ENCODE results near the gene MYO18A.

MYO18A gene

DNA sequence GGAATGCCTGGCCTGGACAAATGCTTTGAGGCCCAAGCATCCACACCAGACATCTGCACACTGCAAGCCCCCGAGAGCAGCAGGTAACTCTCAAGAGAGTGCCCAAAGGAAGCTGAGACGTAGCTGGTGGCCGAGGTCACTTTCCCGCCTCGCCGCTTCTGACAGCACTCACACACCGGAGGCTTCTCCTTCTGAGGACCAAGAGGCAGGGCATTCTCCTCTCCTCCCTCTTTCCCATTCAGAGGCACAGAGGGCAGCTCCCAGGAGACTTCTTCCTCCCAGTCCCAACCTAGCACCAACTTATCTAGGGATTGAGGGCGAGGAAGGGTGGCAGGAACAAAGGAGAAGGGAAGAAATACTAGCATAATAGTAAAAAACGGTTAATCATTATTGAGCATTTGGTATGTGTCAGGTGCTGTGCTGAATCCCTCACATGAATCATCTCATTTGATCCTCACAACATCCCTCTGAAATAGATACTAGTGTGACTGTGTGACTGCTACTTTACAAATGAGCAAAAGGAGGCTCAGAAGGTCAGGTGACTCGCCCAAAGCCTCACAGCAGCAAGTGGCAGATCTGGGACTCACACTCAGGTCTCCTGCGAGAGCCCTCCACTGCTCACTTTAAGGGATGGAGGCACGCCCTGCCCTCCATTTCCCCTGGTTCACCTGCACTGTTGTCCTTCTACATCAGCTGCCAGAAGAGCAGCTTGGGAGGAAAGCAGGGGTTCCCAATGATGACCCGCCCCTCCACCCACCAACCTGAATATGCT lies 41.8 kb downstream of the MYO18A start:
- H4K8ac ChIP-seq (ENCODE audit: low read depth, low read length): no peak overlapping the region

DNA sequence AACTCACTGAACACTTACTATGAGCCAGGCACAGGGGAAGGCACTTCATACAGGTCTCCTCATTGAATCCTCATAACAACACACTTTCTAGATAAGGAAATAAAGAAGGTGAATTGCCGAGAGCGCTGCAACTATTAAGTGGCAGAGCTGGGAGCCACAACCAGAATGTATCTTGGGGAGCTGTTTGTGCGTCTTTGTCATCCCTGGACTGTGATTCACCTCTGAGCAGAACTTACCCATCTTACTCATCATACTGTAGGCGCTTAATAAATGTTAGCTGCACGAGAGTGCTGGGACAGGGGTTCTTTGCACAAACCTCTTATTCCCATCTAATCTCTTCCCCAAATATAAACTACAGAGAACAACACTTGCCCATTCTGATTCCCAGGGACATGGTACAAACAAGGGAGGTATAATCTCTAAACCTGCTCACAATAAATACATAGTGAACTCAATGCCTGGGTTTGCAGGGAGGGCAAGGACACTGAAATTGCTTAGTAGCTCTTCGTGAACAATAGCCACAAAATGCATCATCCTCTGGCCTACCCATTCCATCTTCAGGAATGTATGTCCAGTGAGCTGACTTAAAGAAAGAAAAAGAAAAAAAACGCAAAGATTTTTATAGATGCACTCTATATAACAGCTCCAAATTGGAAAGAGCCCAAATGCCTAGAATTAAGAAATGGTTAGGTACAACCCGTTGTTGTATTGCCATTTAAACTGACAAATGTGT lies 43.0 kb downstream of the MYO18A start:
- H3K79me1 ChIP-seq (ENCODE audit: low read depth, low read length): peaks cover 2% of the 10 kb centered on the region
- no peak overlapping the region for H3K14ac ChIP-seq (ENCODE audit: low read length)
- H3K9ac ChIP-seq (ENCODE audit: low read depth, low read length, poor library complexity): no peak overlapping the region
- no peaks in the 10 kb centered on the region for H3K27me3 ChIP-seq (ENCODE audit: control insufficient read depth in 3 of 3, insufficient read depth in 3 of 3, low read depth in 1 of 3, low read length in 3 of 3)
- H2BK15ac ChIP-seq (ENCODE audit: low read length): no peak overlapping the region
- H3K18ac ChIP-seq (ENCODE audit: low read length): no peak overlapping the region
- no peaks in the 10 kb centered on the region for H3K9me3 ChIP-seq (replicated peaks in 1 of 2; ENCODE audit: control insufficient read depth in 2 of 2, insufficient read depth in 1 of 2, low read depth in 1 of 2, low read length in 2 of 2)
- no peak overlapping the region for H2AFZ ChIP-seq (ENCODE audit: low read length)
- DNase-seq (ENCODE audit: low spot score): no peak
- no peak overlapping the region for H2AK5ac ChIP-seq (ENCODE audit: low read depth, low read length)
- no peak overlapping the region for H2BK120ac ChIP-seq (ENCODE audit: low read depth, low read length)
- no peak overlapping the region for H2BK5ac ChIP-seq (ENCODE audit: low read length)
- H3K36me3 ChIP-seq (replicated peaks in 1 of 2; ENCODE audit: control insufficient read depth in 2 of 2, insufficient read depth in 2 of 2, low read length in 2 of 2): no peaks in the 10 kb centered on the region
- H3K27ac ChIP-seq (replicated peaks; ENCODE audit: low read length): no peak overlapping the region
- H4K8ac ChIP-seq (ENCODE audit: low read depth, low read length): no peak overlapping the region
- no peak overlapping the region for H3K4me3 ChIP-seq (ENCODE audit: low read length in 2 of 2)
- peaks cover 40 to 44% of the 10 kb centered on the region in 2 donors for H3K4me1 ChIP-seq (ENCODE audit: control insufficient read depth in 2 of 2, insufficient read depth in 1 of 2, low read depth in 1 of 2, low read length in 2 of 2)
- H3K4ac ChIP-seq (ENCODE audit: low read length): no peak overlapping the region
- H2BK12ac ChIP-seq (ENCODE audit: low read length): no peak overlapping the region
- H3K23ac ChIP-seq (ENCODE audit: low read depth, low read length, poor library complexity): no peak overlapping the region
- no CpG with 5 or more reads among the region's 8 CpGs for WGBS, 2 donors (ENCODE audit: extremely low coverage in 2 of 2, insufficient read length in 2 of 2, insufficient replicate concordance in 1 of 2)
- no peak overlapping the region for H4K91ac ChIP-seq (ENCODE audit: low read depth, low read length, poor library complexity)
- no peak overlapping the region for H3K4me2 ChIP-seq (ENCODE audit: insufficient read depth, low read length, poor library complexity, severe bottlenecking)

More for the DNA sequence above, 41.8 kb downstream of the MYO18A start:
- H3K4ac ChIP-seq (ENCODE audit: low read length): no peak overlapping the region
- no peak overlapping the region for H4K91ac ChIP-seq (ENCODE audit: low read depth, low read length, poor library complexity)
- H3K4me2 ChIP-seq (ENCODE audit: insufficient read depth, low read length, poor library complexity, severe bottlenecking): no peak overlapping the region
- H3K79me1 ChIP-seq (ENCODE audit: low read depth, low read length): peaks cover 2% of the 10 kb centered on the region
- H2BK12ac ChIP-seq (ENCODE audit: low read length): no peak overlapping the region
- peak overlapping the region; percentile 62 for H2BK5ac ChIP-seq (ENCODE audit: low read length)
- no peak overlapping the region for H3K27ac ChIP-seq (replicated peaks; ENCODE audit: low read length)
- no peak overlapping the region for H3K4me3 ChIP-seq (ENCODE audit: low read length in 2 of 2)
- H3K14ac ChIP-seq (ENCODE audit: low read length): no peak overlapping the region
- no peaks in the 10 kb centered on the region for H3K9me3 ChIP-seq (replicated peaks in 1 of 2; ENCODE audit: control insufficient read depth in 2 of 2, insufficient read depth in 1 of 2, low read depth in 1 of 2, low read length in 2 of 2)
- no CpG with 5 or more reads among the region's 13 CpGs for WGBS, 2 donors (ENCODE audit: extremely low coverage in 2 of 2, insufficient read length in 2 of 2, insufficient replicate concordance in 1 of 2)
- H3K36me3 ChIP-seq (replicated peaks in 1 of 2; ENCODE audit: control insufficient read depth in 2 of 2, insufficient read depth in 2 of 2, low read length in 2 of 2): no peaks in the 10 kb centered on the region
- no peak overlapping the region for H2AFZ ChIP-seq (ENCODE audit: low read length)
- H2AK5ac ChIP-seq (ENCODE audit: low read depth, low read length): peak overlapping the region; percentile 65
- peak overlapping the region; percentile 53 for H3K18ac ChIP-seq (ENCODE audit: low read length)
- H2BK120ac ChIP-seq (ENCODE audit: low read depth, low read length): no peak overlapping the region
- no peaks in the 10 kb centered on the region for H3K27me3 ChIP-seq (ENCODE audit: control insufficient read depth in 3 of 3, insufficient read depth in 3 of 3, low read depth in 1 of 3, low read length in 3 of 3)
- H3K23ac ChIP-seq (ENCODE audit: low read depth, low read length, poor library complexity): peak overlapping the region; percentile 14
- peak overlapping the region; percentile 53 for H3K9ac ChIP-seq (ENCODE audit: low read depth, low read length, poor library complexity)
- H2BK15ac ChIP-seq (ENCODE audit: low read length): peak overlapping the region; percentile 59
- no peak for DNase-seq (ENCODE audit: low spot score)
- H3K4me1 ChIP-seq (ENCODE audit: control insufficient read depth in 2 of 2, insufficient read depth in 1 of 2, low read depth in 1 of 2, low read length in 2 of 2): peaks cover 36 to 37% of the 10 kb centered on the region in 2 donors

DNA sequence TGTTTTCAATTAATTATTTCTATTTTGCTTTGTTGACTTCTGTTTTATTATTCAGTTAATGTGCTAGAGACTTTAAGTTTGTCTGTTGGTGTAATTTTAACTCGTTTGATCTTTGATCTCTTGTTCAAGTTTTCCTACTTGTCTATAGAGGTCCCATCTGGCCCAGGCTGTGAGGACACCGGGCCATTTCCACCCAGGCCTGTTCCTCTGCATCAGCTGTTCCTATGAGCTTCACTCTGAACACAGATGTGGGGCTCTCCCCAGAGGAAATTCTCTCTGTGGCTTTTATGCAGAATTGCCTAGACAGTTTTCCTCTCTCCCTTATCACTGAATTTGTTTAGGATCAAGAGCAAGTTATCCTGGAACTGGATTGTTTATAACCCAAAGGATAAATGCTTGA lies 44.7 kb downstream of the MYO18A start:
- DNase-seq (ENCODE audit: low spot score): no peak
- Histone ChIP-seq H3K9ac (ENCODE audit: low read depth, low read length, poor library complexity) (no peak overlapping the region), H3K23ac (ENCODE audit: low read depth, low read length, poor library complexity) (no peak overlapping the region), H2BK15ac (ENCODE audit: low read length) (no peak overlapping the region), H3K27ac (replicated peaks; ENCODE audit: low read length) (no peak overlapping the region), H3K79me1 (ENCODE audit: low read depth, low read length) (peaks cover 3% of the 10 kb centered on the region), H3K4me3 (ENCODE audit: low read length in 2 of 2) (no peak overlapping the region), H3K14ac (ENCODE audit: low read length) (no peak overlapping the region), H2BK5ac (ENCODE audit: low read length) (no peak overlapping the region), H3K27me3 (ENCODE audit: control insufficient read depth in 3 of 3, insufficient read depth in 3 of 3, low read depth in 1 of 3, low read length in 3 of 3) (no peaks in the 10 kb centered on the region), H2BK12ac (ENCODE audit: low read length) (no peak overlapping the region), H3K4me2 (ENCODE audit: insufficient read depth, low read length, poor library complexity, severe bottlenecking) (no peak overlapping the region), H3K4me1 (ENCODE audit: control insufficient read depth in 2 of 2, insufficient read depth in 1 of 2, low read depth in 1 of 2, low read length in 2 of 2) (peaks cover 27 to 36% of the 10 kb centered on the region in 2 donors), H2BK120ac (ENCODE audit: low read depth, low read length) (no peak overlapping the region), H4K91ac (ENCODE audit: low read depth, low read length, poor library complexity) (no peak overlapping the region), H3K18ac (ENCODE audit: low read length) (no peak overlapping the region), H4K8ac (ENCODE audit: low read depth, low read length) (no peak overlapping the region), H2AK5ac (ENCODE audit: low read depth, low read length) (no peak overlapping the region), H3K9me3 (replicated peaks in 1 of 2; ENCODE audit: control insufficient read depth in 2 of 2, insufficient read depth in 1 of 2, low read depth in 1 of 2, low read length in 2 of 2) (no peaks in the 10 kb centered on the region), H2AFZ (ENCODE audit: low read length) (no peak overlapping the region), H3K36me3 (replicated peaks in 1 of 2; ENCODE audit: control insufficient read depth in 2 of 2, insufficient read depth in 2 of 2, low read length in 2 of 2) (no peaks in the 10 kb centered on the region), H3K4ac (ENCODE audit: low read length) (no peak overlapping the region)
- no CpG with 5 or more reads among the region's 2 CpGs for WGBS, 2 donors (ENCODE audit: extremely low coverage in 2 of 2, insufficient read length in 2 of 2, insufficient replicate concordance in 1 of 2)

- H3K79me1 ChIP-seq (ENCODE audit: low read depth, low read length): peaks cover 1% of the 10 kb centered on the region
- peak overlapping the region; percentile 11 for H3K14ac ChIP-seq (ENCODE audit: low read length)
- H3K36me3 ChIP-seq (replicated peaks in 1 of 2; ENCODE audit: control insufficient read depth in 2 of 2, insufficient read depth in 2 of 2, low read length in 2 of 2): no peaks in the 10 kb centered on the region
- H3K27me3 ChIP-seq (ENCODE audit: control insufficient read depth in 3 of 3, insufficient read depth in 3 of 3, low read depth in 1 of 3, low read length in 3 of 3): no peaks in the 10 kb centered on the region
- no peak overlapping the region for H3K9ac ChIP-seq (ENCODE audit: low read depth, low read length, poor library complexity)
- H3K23ac ChIP-seq (ENCODE audit: low read depth, low read length, poor library complexity): peak overlapping the region; percentile 8
- H3K9me3 ChIP-seq (replicated peaks in 1 of 2; ENCODE audit: control insufficient read depth in 2 of 2, insufficient read depth in 1 of 2, low read depth in 1 of 2, low read length in 2 of 2): no peaks in the 10 kb centered on the region
- DNase-seq (ENCODE audit: low spot score): no peak
- no peak overlapping the region for H4K91ac ChIP-seq (ENCODE audit: low read depth, low read length, poor library complexity)
- no peak overlapping the region for H4K8ac ChIP-seq (ENCODE audit: low read depth, low read length)
- peaks cover 9 to 19% of the 10 kb centered on the region in 2 donors for H3K4me1 ChIP-seq (ENCODE audit: control insufficient read depth in 2 of 2, insufficient read depth in 1 of 2, low read depth in 1 of 2, low read length in 2 of 2)
- no peak overlapping the region for H3K4ac ChIP-seq (ENCODE audit: low read length)
- H2BK12ac ChIP-seq (ENCODE audit: low read length): no peak overlapping the region
- no peak overlapping the region for H2BK15ac ChIP-seq (ENCODE audit: low read length)
- H3K18ac ChIP-seq (ENCODE audit: low read length): peak overlapping the region; percentile 29
- H3K27ac ChIP-seq (replicated peaks; ENCODE audit: low read length): no peak overlapping the region
- no peak overlapping the region for H2AFZ ChIP-seq (ENCODE audit: low read length)
- no peak overlapping the region for H3K4me3 ChIP-seq (ENCODE audit: low read length in 2 of 2)
- H2BK5ac ChIP-seq (ENCODE audit: low read length): peak overlapping the region; percentile 1
- H3K4me2 ChIP-seq (ENCODE audit: insufficient read depth, low read length, poor library complexity, severe bottlenecking): no peak overlapping the region
- H2AK5ac ChIP-seq (ENCODE audit: low read depth, low read length): peak overlapping the region; percentile 1
- WGBS, 2 donors (ENCODE audit: extremely low coverage in 2 of 2, insufficient read length in 2 of 2, insufficient replicate concordance in 1 of 2): no CpG with 5 or more reads among the region's 4 CpGs
- no peak overlapping the region for H2BK120ac ChIP-seq (ENCODE audit: low read depth, low read length)
Measured at GRCh38 chr17:29133121-29133713, 47.0 kb downstream of the MYO18A start.

All from neuronal stem cell (in vitro differentiated cells).